ENCODE measurements around the gene HJURP.

HJURP gene

DNA sequence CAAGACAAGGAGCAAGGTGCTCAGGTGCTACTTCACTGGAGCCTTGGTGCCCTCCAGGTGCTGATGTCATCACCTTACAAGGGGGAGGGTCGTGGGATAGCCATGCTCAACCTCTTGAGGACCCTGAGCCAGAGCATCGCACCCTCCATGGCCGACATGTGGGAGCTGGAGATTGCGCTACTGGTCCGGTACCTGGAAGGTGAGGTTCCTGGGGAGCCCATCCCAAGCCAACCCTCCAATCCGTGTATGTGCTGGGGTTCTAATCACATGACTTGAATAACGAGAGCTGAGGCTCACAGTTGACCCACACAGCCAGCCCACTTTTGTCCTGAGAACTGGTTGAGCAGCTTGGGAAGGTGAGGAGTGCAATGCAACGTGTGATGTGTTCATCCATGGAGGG is 50.3 kb downstream of the HJURP start:
- Histone ChIP-seq H3K4me3 (ENCODE audit: insufficient read depth, low read depth, low read length, poor library complexity, severe bottlenecking) (no peak overlapping the region), H3K36me3 (ENCODE audit: control insufficient read depth, insufficient read depth, low read length) (no peaks in the 10 kb centered on the region), H3K9me3 (ENCODE audit: control insufficient read depth, low read length) (no peaks in the 10 kb centered on the region), H3K27ac (ENCODE audit: insufficient read depth, low read length, poor library complexity, severe bottlenecking) (no peak overlapping the region), H3K27me3 (replicated peaks; ENCODE audit: control insufficient read depth, insufficient read depth, low read length, poor library complexity, severe bottlenecking) (no peaks in the 10 kb centered on the region), H3K4me1 (ENCODE audit: control insufficient read depth, insufficient read depth, low read length, poor library complexity, severe bottlenecking) (no peaks in the 10 kb centered on the region)
- DNase-seq: no peak

DNA sequence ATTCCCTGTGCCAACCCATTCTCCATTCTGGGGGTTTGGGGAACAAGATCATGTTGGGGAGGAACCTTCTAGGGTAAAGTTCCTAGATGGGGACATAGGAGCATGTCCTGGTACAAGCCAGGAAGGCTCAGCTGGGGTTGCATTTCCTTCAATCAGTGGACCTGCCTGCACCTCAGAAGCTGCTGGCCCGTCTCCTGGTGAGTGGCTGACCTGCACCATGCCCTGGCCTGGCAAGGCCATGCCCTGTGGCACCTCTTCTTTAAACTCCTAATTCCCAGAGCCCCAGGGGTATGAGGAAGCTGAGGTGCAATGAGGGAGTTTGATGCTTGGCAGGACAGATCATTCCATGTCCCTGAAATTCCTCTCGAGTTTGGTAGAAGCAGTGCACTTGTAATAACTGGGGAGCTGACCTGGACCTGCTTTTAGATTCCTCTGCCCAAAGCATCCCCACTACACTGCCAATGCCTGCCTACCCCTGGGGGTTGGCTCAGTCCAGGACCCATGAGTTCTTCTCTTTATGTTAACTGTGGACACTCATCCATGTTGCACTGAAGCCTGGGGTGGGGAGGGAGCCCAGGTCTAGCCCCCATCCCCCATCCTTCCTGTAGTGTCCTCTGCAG is 50.9 kb downstream of the HJURP start:
- H3K27ac ChIP-seq (ENCODE audit: insufficient read depth, low read length, poor library complexity, severe bottlenecking): no peak overlapping the region
- H3K9me3 ChIP-seq (ENCODE audit: control insufficient read depth, low read length): no peaks in the 10 kb centered on the region
- H3K4me3 ChIP-seq (ENCODE audit: insufficient read depth, low read depth, low read length, poor library complexity, severe bottlenecking): no peak overlapping the region
- H3K4me1 ChIP-seq (ENCODE audit: control insufficient read depth, insufficient read depth, low read length, poor library complexity, severe bottlenecking): no peaks in the 10 kb centered on the region
- H3K36me3 ChIP-seq (ENCODE audit: control insufficient read depth, insufficient read depth, low read length): no peaks in the 10 kb centered on the region
- DNase-seq: no peak
- H3K27me3 ChIP-seq (replicated peaks; ENCODE audit: control insufficient read depth, insufficient read depth, low read length, poor library complexity, severe bottlenecking): no peaks in the 10 kb centered on the region

- H3K27me3 ChIP-seq (replicated peaks; ENCODE audit: control insufficient read depth, insufficient read depth, low read length, poor library complexity, severe bottlenecking): no peaks in the 10 kb centered on the region
- H3K36me3 ChIP-seq (ENCODE audit: control insufficient read depth, insufficient read depth, low read length): no peaks in the 10 kb centered on the region
- H3K9me3 ChIP-seq (ENCODE audit: control insufficient read depth, low read length): no peaks in the 10 kb centered on the region
- DNase-seq: no peak
- H3K27ac ChIP-seq (ENCODE audit: insufficient read depth, low read length, poor library complexity, severe bottlenecking): no peak overlapping the region
- H3K4me1 ChIP-seq (ENCODE audit: control insufficient read depth, insufficient read depth, low read length, poor library complexity, severe bottlenecking): no peaks in the 10 kb centered on the region
- no peak overlapping the region for H3K4me3 ChIP-seq (ENCODE audit: insufficient read depth, low read depth, low read length, poor library complexity, severe bottlenecking)
Measured at GRCh38 chr2:233802132-233802815, 52.1 kb downstream of the HJURP start.

- Histone ChIP-seq H3K27me3 (replicated peaks; ENCODE audit: control insufficient read depth, insufficient read depth, low read length, poor library complexity, severe bottlenecking) (no peaks in the 10 kb centered on the region), H3K4me3 (ENCODE audit: insufficient read depth, low read depth, low read length, poor library complexity, severe bottlenecking) (no peak overlapping the region), H3K27ac (ENCODE audit: insufficient read depth, low read length, poor library complexity, severe bottlenecking) (no peak overlapping the region), H3K9me3 (ENCODE audit: control insufficient read depth, low read length) (no peaks in the 10 kb centered on the region), H3K4me1 (ENCODE audit: control insufficient read depth, insufficient read depth, low read length, poor library complexity, severe bottlenecking) (no peaks in the 10 kb centered on the region), H3K36me3 (ENCODE audit: control insufficient read depth, insufficient read depth, low read length) (no peaks in the 10 kb centered on the region)
- DNase-seq: no peak
Measured at GRCh38 chr2:233801357-233802131, 52.8 kb downstream of the HJURP start.

DNA sequence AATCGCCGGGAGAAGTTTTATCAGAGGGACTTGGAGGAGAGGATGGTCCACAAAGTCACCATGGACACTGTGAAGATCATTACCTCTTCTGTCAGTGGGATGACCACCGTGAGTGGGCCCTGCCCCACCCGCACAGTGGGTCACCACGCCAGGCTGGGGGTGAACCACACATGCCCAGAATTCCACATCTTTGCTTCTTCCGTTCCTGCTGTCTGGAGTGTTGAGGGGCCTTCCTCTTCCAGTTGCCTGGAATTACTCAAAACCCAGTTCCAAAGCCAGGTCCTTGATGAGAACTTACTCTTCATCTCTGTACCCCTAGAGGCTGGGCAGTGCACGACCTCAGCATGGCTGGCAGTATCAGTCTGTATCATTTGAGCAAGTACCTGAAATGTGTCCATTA is 54.1 kb downstream of the HJURP start:
- Histone ChIP-seq H3K27me3 (replicated peaks; ENCODE audit: control insufficient read depth, insufficient read depth, low read length, poor library complexity, severe bottlenecking) (no peaks in the 10 kb centered on the region), H3K4me3 (ENCODE audit: insufficient read depth, low read depth, low read length, poor library complexity, severe bottlenecking) (no peak overlapping the region), H3K4me1 (ENCODE audit: control insufficient read depth, insufficient read depth, low read length, poor library complexity, severe bottlenecking) (no peaks in the 10 kb centered on the region), H3K27ac (ENCODE audit: insufficient read depth, low read length, poor library complexity, severe bottlenecking) (no peak overlapping the region), H3K36me3 (ENCODE audit: control insufficient read depth, insufficient read depth, low read length) (no peaks in the 10 kb centered on the region), H3K9me3 (ENCODE audit: control insufficient read depth, low read length) (no peaks in the 10 kb centered on the region)
- DNase-seq: no peak

GRCh38 chr2:233799716-233800115 is 54.6 kb downstream of the HJURP start:
- H3K4me1 ChIP-seq (ENCODE audit: control insufficient read depth, insufficient read depth, low read length, poor library complexity, severe bottlenecking): no peaks in the 10 kb centered on the region
- no peak overlapping the region for H3K4me3 ChIP-seq (ENCODE audit: insufficient read depth, low read depth, low read length, poor library complexity, severe bottlenecking)
- no peak overlapping the region for H3K27ac ChIP-seq (ENCODE audit: insufficient read depth, low read length, poor library complexity, severe bottlenecking)
- no peaks in the 10 kb centered on the region for H3K36me3 ChIP-seq (ENCODE audit: control insufficient read depth, insufficient read depth, low read length)
- H3K27me3 ChIP-seq (replicated peaks; ENCODE audit: control insufficient read depth, insufficient read depth, low read length, poor library complexity, severe bottlenecking): no peaks in the 10 kb centered on the region
- no peaks in the 10 kb centered on the region for H3K9me3 ChIP-seq (ENCODE audit: control insufficient read depth, low read length)
- DNase-seq: no peak

- no peak for DNase-seq
- Histone ChIP-seq H3K9me3 (ENCODE audit: control insufficient read depth, low read length) (no peaks in the 10 kb centered on the region), H3K4me1 (ENCODE audit: control insufficient read depth, insufficient read depth, low read length, poor library complexity, severe bottlenecking) (no peaks in the 10 kb centered on the region), H3K36me3 (ENCODE audit: control insufficient read depth, insufficient read depth, low read length) (no peaks in the 10 kb centered on the region), H3K4me3 (ENCODE audit: insufficient read depth, low read depth, low read length, poor library complexity, severe bottlenecking) (no peak overlapping the region), H3K27me3 (replicated peaks; ENCODE audit: control insufficient read depth, insufficient read depth, low read length, poor library complexity, severe bottlenecking) (no peaks in the 10 kb centered on the region), H3K27ac (ENCODE audit: insufficient read depth, low read length, poor library complexity, severe bottlenecking) (no peak overlapping the region)
Measured at GRCh38 chr2:233799087-233799665, 55.2 kb downstream of the HJURP start.

- DNase-seq: no peak
- H3K9me3 ChIP-seq (ENCODE audit: control insufficient read depth, low read length): no peaks in the 10 kb centered on the region
Measured at GRCh38 chr2:233798335-233799086, 55.8 kb downstream of the HJURP start.

GRCh38 chr2:233796254-233796653 is 58.1 kb downstream of the HJURP start:
- H3K27me3 ChIP-seq (replicated peaks; ENCODE audit: control insufficient read depth, insufficient read depth, low read length, poor library complexity, severe bottlenecking): no peaks in the 10 kb centered on the region
- H3K27ac ChIP-seq (ENCODE audit: insufficient read depth, low read length, poor library complexity, severe bottlenecking): no peak overlapping the region
- DNase-seq: no peak
- H3K4me1 ChIP-seq (ENCODE audit: control insufficient read depth, insufficient read depth, low read length, poor library complexity, severe bottlenecking): no peaks in the 10 kb centered on the region
- no peaks in the 10 kb centered on the region for H3K9me3 ChIP-seq (ENCODE audit: control insufficient read depth, low read length)
- no peak overlapping the region for H3K4me3 ChIP-seq (ENCODE audit: insufficient read depth, low read depth, low read length, poor library complexity, severe bottlenecking)
- no peaks in the 10 kb centered on the region for H3K36me3 ChIP-seq (ENCODE audit: control insufficient read depth, insufficient read depth, low read length)

More at GRCh38 chr2:233798335-233799086, 55.8 kb downstream of the HJURP start:
- no peaks in the 10 kb centered on the region for H3K36me3 ChIP-seq (ENCODE audit: control insufficient read depth, insufficient read depth, low read length)
- no peaks in the 10 kb centered on the region for H3K27me3 ChIP-seq (replicated peaks; ENCODE audit: control insufficient read depth, insufficient read depth, low read length, poor library complexity, severe bottlenecking)
- H3K4me1 ChIP-seq (ENCODE audit: control insufficient read depth, insufficient read depth, low read length, poor library complexity, severe bottlenecking): no peaks in the 10 kb centered on the region
- no peak overlapping the region for H3K4me3 ChIP-seq (ENCODE audit: insufficient read depth, low read depth, low read length, poor library complexity, severe bottlenecking)
- no peak overlapping the region for H3K27ac ChIP-seq (ENCODE audit: insufficient read depth, low read length, poor library complexity, severe bottlenecking)
